HEK293 (cell line): Measurements from ENCODE around the gene SYNE1.

Source experiments
- CTCF ChIA-PET: fragments of 350-600 bp; formaldehyde crosslinking; extraction: SDS; loops from one replicate; lab custom pipeline; 2021; ENCODE audit warnings: antibody characterized with exemption; lab: Yijun Ruan, JAX
- POLR2A ChIA-PET: fragments of 300-600 bp; formaldehyde crosslinking; extraction: SDS; loops from one replicate; lab custom pipeline; 2020; ENCODE audit warnings: antibody characterized with exemption, inconsistent platforms; lab: Yijun Ruan, JAX
- H3K27ac ChIP-seq: fragments of 200-500 bp; sonication (Bioruptor generic); 2 replicates; pipeline ENCODE4 v1.5.1; 2014; ENCODE audit warnings: low read depth, low read length, control low read depth, inconsistent platforms; ENCODE audit errors: extremely low read depth
- H3K36me3 ChIP-seq, 2 experiments: fragments of 200-500 bp in 1 of 2; sonication (Bioruptor generic) in 1 of 2; 1 replicate in 1 of 2; 2 replicates in 1 of 2; pipeline ENCODE4 v1.5.1; 2014 to 2017; ENCODE audit warnings: inconsistent platforms in 2 of 2, low read length in 2 of 2; ENCODE audit not compliant: control insufficient read depth in 2 of 2, insufficient read depth in 1 of 2
- H3K4me1 ChIP-seq: fragments of 200-500 bp; sonication (Bioruptor generic); 2 replicates; pipeline ENCODE4 v1.5.1; 2014; ENCODE audit warnings: mild to moderate bottlenecking, low read length, inconsistent platforms; ENCODE audit not compliant: control insufficient read depth, insufficient read depth
- H3K4me3 ChIP-seq: 2 replicates; pipeline ENCODE4 v1.5.1; 2011; ENCODE audit warnings: low read depth, mild to moderate bottlenecking, control low read depth, low read length, moderate library complexity
- H3K9me3 ChIP-seq: fragments of 200-500 bp; sonication (Bioruptor generic); 2 replicates; pipeline ENCODE4 v1.5.1; 2014; ENCODE audit warnings: low read depth, low read length, inconsistent platforms; ENCODE audit not compliant: control insufficient read depth, insufficient read depth
- GFI1B ChIP-seq: fragments of 450-650 bp; formaldehyde crosslinking; IDR thresholded peaks from 2 replicates; pipeline ENCODE4 v1.5.1; 2016; ENCODE audit warnings: missing biosample characterization, missing genetic modification characterization
- GLI4 ChIP-seq: fragments of 450-650 bp; formaldehyde crosslinking; IDR thresholded peaks from 2 replicates; pipeline ENCODE4 v1.5.1; 2016; ENCODE audit warnings: missing biosample characterization, missing genetic modification characterization
- RBAK ChIP-seq: fragments of 450-650 bp; formaldehyde crosslinking; IDR thresholded peaks from 2 replicates; pipeline ENCODE4 v1.5.1; 2016; ENCODE audit warnings: missing biosample characterization, missing genetic modification characterization
- TCF7L2 ChIP-seq: IDR thresholded peaks from 2 replicates; pipeline ENCODE4 v1.6.1; 2011; ENCODE audit warnings: low read depth, mild to moderate bottlenecking, inconsistent platforms, low read length, moderate library complexity, borderline replicate concordance
- ZBTB8A ChIP-seq: fragments of 450-650 bp; formaldehyde crosslinking; IDR thresholded peaks from 2 replicates; pipeline ENCODE4 v1.5.1; 2016; ENCODE audit warnings: missing biosample characterization, missing genetic modification characterization
- ZEB2 ChIP-seq: fragments of 450-650 bp; formaldehyde crosslinking; IDR thresholded peaks from 2 replicates; pipeline ENCODE4 v1.5.1; 2016; ENCODE audit warnings: missing biosample characterization, missing genetic modification characterization
- ZFP3 ChIP-seq: fragments of 450-650 bp; formaldehyde crosslinking; IDR thresholded peaks from 2 replicates; pipeline ENCODE4 v1.5.1; 2016; ENCODE audit warnings: low read depth, missing biosample characterization, missing genetic modification characterization
- ZNF133 ChIP-seq: fragments of 450-650 bp; formaldehyde crosslinking; IDR thresholded peaks from 2 replicates; pipeline ENCODE4 v1.5.1; 2016; ENCODE audit warnings: missing biosample characterization, missing genetic modification characterization
- ZNF174 ChIP-seq: fragments of 450-650 bp; formaldehyde crosslinking; IDR thresholded peaks from 2 replicates; pipeline ENCODE4 v1.5.0; 2017; ENCODE audit warnings: missing biosample characterization, mild to moderate bottlenecking, missing genetic modification characterization
- ZNF24 ChIP-seq: fragments of 450-650 bp; formaldehyde crosslinking; IDR thresholded peaks from 2 replicates; pipeline ENCODE4 v1.5.1; 2016; ENCODE audit warnings: missing biosample characterization, missing genetic modification characterization
- ZNF324 ChIP-seq: fragments of 450-650 bp; formaldehyde crosslinking; IDR thresholded peaks from 2 replicates; pipeline ENCODE4 v1.5.1; 2016; ENCODE audit warnings: missing biosample characterization, missing genetic modification characterization
- ZNF335 ChIP-seq: fragments of 450-650 bp; formaldehyde crosslinking; conservative IDR thresholded peaks from 2 replicates; pipeline ENCODE4 v1.5.1; 2016; ENCODE audit warnings: missing biosample characterization, missing genetic modification characterization
- ZNF510 ChIP-seq: fragments of 450-650 bp; formaldehyde crosslinking; IDR thresholded peaks from 2 replicates; pipeline ENCODE4 v1.5.1; 2018; ENCODE audit warnings: mild to moderate bottlenecking, missing genetic modification characterization, missing biosample characterization; ENCODE audit not compliant: insufficient replicate concordance
- ZNF560 ChIP-seq: fragments of 450-650 bp; formaldehyde crosslinking; IDR thresholded peaks from 2 replicates; pipeline ENCODE4 v1.5.1; 2017; ENCODE audit warnings: missing biosample characterization, missing genetic modification characterization, borderline replicate concordance
- ZNF624 ChIP-seq: fragments of 450-650 bp; formaldehyde crosslinking; IDR thresholded peaks from 2 replicates; pipeline ENCODE4 v1.5.1; 2017; ENCODE audit warnings: missing biosample characterization, missing genetic modification characterization
- ZNF626 ChIP-seq: fragments of 450-650 bp; sonication (Bioruptor Pico); formaldehyde crosslinking; IDR thresholded peaks from 2 replicates; pipeline ENCODE4 v1.5.1; 2018; ENCODE audit warnings: missing biosample characterization, missing genetic modification characterization, inconsistent platforms
- ZNF830 ChIP-seq: fragments of 450-650 bp; IDR thresholded peaks from 2 replicates; pipeline ENCODE4 v1.5.0; 2018; ENCODE audit warnings: missing biosample characterization, missing genetic modification characterization, low read depth, mild to moderate bottlenecking, moderate library complexity
- ZXDB ChIP-seq: fragments of 450-650 bp; formaldehyde crosslinking; IDR thresholded peaks from 2 replicates; pipeline ENCODE4 v1.5.1; 2016; ENCODE audit warnings: missing biosample characterization, missing genetic modification characterization
- TF ChIP-seq, protein P1 (sequence below): fragments of 450-650 bp; IDR thresholded peaks from 2 replicates; pipeline ENCODE4 v1.5.1; 2018; ENCODE audit warnings: missing biosample characterization, mild to moderate bottlenecking, missing genetic modification characterization
- TF ChIP-seq, protein P2 (sequence below): fragments of 450-650 bp; formaldehyde crosslinking; IDR thresholded peaks from 2 replicates; pipeline ENCODE4 v1.5.1; 2016; ENCODE audit warnings: missing biosample characterization, missing genetic modification characterization
- TF ChIP-seq, protein P3 (sequence below): fragments of 450-650 bp; formaldehyde crosslinking; IDR thresholded peaks from 2 replicates; pipeline ENCODE4 v1.5.1; 2017; ENCODE audit warnings: missing biosample characterization, missing genetic modification characterization
- TF ChIP-seq, protein P4 (sequence below): fragments of 450-650 bp; IDR thresholded peaks from 2 replicates; pipeline ENCODE4 v1.5.1; 2018; ENCODE audit warnings: missing biosample characterization, missing genetic modification characterization
- TF ChIP-seq, protein P5 (sequence below): fragments of 450-650 bp; formaldehyde crosslinking; IDR thresholded peaks from 2 replicates; pipeline ENCODE4 v1.5.1; 2016; ENCODE audit warnings: missing biosample characterization, missing genetic modification characterization, borderline replicate concordance
- TF ChIP-seq, protein P6 (sequence below): fragments of 450-650 bp; formaldehyde crosslinking; IDR thresholded peaks from 2 replicates; pipeline ENCODE4 v1.5.1; 2017; ENCODE audit warnings: missing biosample characterization, missing genetic modification characterization

SYNE1 gene

DNA sequence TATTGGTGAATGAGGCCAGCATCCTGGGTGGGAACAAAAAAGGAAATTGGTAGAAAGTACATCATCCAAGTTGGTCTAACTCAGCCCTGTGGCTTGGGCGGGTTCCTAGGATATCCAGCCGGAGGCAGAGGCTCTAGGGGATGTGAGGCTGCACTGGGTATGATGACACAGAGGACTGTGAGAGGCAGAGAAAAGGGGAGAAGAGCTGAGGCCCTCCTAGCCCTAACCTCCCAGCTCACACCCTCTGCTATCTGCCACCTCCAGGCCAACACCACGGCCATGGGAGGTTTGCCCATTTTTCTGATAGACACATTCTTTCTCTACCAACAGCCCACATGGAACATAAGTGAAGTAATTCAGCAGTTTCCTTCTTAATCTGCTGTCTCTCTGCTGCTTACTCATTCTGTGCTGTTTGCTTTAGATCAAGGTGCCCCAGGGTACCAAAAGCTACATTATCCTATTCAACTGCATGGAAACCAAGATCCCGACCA is 545.3 kb downstream of the SYNE1 start (continued):
- TF ChIP-seq ZNF560 (tag by site-specific recombination) (no peak), ZNF626 (tag by site-specific recombination) (no peak), TCF7L2 (no peak), ZNF174 (tag by site-specific recombination) (no peak), ZNF24 (tag by site-specific recombination) (no peak), GLI4 (tag by site-specific recombination) (no peak), ZEB2 (tag by site-specific recombination) (no peak)
- TF ChIP-seq, protein P1, sequence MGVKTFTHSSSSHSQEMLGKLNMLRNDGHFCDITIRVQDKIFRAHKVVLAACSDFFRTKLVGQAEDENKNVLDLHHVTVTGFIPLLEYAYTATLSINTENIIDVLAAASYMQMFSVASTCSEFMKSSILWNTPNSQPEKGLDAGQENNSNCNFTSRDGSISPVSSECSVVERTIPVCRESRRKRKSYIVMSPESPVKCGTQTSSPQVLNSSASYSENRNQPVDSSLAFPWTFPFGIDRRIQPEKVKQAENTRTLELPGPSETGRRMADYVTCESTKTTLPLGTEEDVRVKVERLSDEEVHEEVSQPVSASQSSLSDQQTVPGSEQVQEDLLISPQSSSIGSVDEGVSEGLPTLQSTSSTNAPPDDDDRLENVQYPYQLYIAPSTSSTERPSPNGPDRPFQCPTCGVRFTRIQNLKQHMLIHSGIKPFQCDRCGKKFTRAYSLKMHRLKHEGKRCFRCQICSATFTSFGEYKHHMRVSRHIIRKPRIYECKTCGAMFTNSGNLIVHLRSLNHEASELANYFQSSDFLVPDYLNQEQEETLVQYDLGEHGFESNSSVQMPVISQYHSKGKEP (tag by site-specific recombination): no peak
- TF ChIP-seq, protein P2, sequence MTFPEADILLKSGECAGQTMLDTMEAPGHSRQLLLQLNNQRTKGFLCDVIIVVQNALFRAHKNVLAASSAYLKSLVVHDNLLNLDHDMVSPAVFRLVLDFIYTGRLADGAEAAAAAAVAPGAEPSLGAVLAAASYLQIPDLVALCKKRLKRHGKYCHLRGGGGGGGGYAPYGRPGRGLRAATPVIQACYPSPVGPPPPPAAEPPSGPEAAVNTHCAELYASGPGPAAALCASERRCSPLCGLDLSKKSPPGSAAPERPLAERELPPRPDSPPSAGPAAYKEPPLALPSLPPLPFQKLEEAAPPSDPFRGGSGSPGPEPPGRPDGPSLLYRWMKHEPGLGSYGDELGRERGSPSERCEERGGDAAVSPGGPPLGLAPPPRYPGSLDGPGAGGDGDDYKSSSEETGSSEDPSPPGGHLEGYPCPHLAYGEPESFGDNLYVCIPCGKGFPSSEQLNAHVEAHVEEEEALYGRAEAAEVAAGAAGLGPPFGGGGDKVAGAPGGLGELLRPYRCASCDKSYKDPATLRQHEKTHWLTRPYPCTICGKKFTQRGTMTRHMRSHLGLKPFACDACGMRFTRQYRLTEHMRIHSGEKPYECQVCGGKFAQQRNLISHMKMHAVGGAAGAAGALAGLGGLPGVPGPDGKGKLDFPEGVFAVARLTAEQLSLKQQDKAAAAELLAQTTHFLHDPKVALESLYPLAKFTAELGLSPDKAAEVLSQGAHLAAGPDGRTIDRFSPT: no peak

DNA sequence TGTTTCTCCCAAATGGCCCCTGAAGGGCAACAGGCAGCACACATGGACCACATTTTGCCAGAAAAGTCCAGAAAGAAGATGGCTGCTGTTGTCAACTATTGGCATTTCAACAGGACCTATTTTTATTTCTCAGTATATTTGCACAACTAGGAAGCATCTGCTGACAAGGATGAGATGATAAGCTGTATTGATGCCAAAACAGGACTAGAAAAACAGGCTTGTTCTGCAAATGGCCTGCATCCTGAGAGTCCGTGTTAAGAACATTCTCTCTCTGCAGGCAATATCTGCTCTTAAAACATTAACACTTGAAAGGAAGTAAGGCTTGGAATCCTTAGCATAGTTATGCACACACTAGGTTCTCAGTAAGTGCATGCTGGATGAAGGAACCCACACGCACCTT is 546.0 kb downstream of the SYNE1 start:
- no peak overlapping the region for H3K27ac ChIP-seq
- peaks cover 12% of the 10 kb centered on the region for H3K4me1 ChIP-seq
- ChIA-PET CTCF (interaction anchor here (0.6 kb wide), 1 partner anchor 45 kb away, joined by 3 read pairs; no protein-coding TSS in a partner anchor), POLR2A (no interaction called here)
- H3K36me3 ChIP-seq: no peaks in the 10 kb centered on the region
- no peak overlapping the region for H3K4me3 ChIP-seq
- no peaks in the 10 kb centered on the region for H3K9me3 ChIP-seq
- TF ChIP-seq ZXDB (tag by site-specific recombination): no peak
- TF ChIP-seq, protein P3, sequence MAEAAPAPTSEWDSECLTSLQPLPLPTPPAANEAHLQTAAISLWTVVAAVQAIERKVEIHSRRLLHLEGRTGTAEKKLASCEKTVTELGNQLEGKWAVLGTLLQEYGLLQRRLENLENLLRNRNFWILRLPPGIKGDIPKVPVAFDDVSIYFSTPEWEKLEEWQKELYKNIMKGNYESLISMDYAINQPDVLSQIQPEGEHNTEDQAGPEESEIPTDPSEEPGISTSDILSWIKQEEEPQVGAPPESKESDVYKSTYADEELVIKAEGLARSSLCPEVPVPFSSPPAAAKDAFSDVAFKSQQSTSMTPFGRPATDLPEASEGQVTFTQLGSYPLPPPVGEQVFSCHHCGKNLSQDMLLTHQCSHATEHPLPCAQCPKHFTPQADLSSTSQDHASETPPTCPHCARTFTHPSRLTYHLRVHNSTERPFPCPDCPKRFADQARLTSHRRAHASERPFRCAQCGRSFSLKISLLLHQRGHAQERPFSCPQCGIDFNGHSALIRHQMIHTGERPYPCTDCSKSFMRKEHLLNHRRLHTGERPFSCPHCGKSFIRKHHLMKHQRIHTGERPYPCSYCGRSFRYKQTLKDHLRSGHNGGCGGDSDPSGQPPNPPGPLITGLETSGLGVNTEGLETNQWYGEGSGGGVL: no peak
- TF ChIP-seq ZNF133 (tag by site-specific recombination): no peak
- TF ChIP-seq ZNF830 (tag by site-specific recombination): no peak
- TF ChIP-seq, protein P4, sequence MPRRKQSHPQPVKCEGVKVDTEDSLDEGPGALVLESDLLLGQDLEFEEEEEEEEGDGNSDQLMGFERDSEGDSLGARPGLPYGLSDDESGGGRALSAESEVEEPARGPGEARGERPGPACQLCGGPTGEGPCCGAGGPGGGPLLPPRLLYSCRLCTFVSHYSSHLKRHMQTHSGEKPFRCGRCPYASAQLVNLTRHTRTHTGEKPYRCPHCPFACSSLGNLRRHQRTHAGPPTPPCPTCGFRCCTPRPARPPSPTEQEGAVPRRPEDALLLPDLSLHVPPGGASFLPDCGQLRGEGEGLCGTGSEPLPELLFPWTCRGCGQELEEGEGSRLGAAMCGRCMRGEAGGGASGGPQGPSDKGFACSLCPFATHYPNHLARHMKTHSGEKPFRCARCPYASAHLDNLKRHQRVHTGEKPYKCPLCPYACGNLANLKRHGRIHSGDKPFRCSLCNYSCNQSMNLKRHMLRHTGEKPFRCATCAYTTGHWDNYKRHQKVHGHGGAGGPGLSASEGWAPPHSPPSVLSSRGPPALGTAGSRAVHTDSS (tag by site-specific recombination): no peak
- no peak for TF ChIP-seq ZNF335 (tag by site-specific recombination)
- TF ChIP-seq ZNF324 (tag by site-specific recombination): no peak
- TF ChIP-seq ZFP3 (tag by site-specific recombination): no peak
- no peak for TF ChIP-seq RBAK (tag by site-specific recombination)
- TF ChIP-seq, protein P5, sequence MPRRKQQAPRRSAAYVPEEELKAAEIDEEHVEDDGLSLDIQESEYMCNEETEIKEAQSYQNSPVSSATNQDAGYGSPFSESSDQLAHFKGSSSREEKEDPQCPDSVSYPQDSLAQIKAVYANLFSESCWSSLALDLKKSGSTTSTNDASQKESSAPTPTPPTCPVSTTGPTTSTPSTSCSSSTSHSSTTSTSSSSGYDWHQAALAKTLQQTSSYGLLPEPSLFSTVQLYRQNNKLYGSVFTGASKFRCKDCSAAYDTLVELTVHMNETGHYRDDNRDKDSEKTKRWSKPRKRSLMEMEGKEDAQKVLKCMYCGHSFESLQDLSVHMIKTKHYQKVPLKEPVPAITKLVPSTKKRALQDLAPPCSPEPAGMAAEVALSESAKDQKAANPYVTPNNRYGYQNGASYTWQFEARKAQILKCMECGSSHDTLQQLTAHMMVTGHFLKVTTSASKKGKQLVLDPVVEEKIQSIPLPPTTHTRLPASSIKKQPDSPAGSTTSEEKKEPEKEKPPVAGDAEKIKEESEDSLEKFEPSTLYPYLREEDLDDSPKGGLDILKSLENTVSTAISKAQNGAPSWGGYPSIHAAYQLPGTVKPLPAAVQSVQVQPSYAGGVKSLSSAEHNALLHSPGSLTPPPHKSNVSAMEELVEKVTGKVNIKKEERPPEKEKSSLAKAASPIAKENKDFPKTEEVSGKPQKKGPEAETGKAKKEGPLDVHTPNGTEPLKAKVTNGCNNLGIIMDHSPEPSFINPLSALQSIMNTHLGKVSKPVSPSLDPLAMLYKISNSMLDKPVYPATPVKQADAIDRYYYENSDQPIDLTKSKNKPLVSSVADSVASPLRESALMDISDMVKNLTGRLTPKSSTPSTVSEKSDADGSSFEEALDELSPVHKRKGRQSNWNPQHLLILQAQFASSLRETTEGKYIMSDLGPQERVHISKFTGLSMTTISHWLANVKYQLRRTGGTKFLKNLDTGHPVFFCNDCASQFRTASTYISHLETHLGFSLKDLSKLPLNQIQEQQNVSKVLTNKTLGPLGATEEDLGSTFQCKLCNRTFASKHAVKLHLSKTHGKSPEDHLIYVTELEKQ (tag by site-specific recombination): no peak
- no peak for TF ChIP-seq GFI1B
- TF ChIP-seq, protein P6, sequence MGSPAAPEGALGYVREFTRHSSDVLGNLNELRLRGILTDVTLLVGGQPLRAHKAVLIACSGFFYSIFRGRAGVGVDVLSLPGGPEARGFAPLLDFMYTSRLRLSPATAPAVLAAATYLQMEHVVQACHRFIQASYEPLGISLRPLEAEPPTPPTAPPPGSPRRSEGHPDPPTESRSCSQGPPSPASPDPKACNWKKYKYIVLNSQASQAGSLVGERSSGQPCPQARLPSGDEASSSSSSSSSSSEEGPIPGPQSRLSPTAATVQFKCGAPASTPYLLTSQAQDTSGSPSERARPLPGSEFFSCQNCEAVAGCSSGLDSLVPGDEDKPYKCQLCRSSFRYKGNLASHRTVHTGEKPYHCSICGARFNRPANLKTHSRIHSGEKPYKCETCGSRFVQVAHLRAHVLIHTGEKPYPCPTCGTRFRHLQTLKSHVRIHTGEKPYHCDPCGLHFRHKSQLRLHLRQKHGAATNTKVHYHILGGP (tag by site-specific recombination): no peak
- no peak for TF ChIP-seq ZNF510
- no peak for TF ChIP-seq ZBTB8A (tag by site-specific recombination)
- TF ChIP-seq ZNF624: no peak
